HG02763 (cell line): ENCODE measurements around the gene SIRT2.

Source experiments
- ATAC-seq: cut with Tn5 transposase; IDR thresholded peaks from one replicate; pipeline ENCODE4 v1.9.1; 2021; ENCODE audit warnings: mild to moderate bottlenecking, moderate library complexity; ENCODE audit not compliant: unreplicated experiment

Gene SIRT2

DNA sequence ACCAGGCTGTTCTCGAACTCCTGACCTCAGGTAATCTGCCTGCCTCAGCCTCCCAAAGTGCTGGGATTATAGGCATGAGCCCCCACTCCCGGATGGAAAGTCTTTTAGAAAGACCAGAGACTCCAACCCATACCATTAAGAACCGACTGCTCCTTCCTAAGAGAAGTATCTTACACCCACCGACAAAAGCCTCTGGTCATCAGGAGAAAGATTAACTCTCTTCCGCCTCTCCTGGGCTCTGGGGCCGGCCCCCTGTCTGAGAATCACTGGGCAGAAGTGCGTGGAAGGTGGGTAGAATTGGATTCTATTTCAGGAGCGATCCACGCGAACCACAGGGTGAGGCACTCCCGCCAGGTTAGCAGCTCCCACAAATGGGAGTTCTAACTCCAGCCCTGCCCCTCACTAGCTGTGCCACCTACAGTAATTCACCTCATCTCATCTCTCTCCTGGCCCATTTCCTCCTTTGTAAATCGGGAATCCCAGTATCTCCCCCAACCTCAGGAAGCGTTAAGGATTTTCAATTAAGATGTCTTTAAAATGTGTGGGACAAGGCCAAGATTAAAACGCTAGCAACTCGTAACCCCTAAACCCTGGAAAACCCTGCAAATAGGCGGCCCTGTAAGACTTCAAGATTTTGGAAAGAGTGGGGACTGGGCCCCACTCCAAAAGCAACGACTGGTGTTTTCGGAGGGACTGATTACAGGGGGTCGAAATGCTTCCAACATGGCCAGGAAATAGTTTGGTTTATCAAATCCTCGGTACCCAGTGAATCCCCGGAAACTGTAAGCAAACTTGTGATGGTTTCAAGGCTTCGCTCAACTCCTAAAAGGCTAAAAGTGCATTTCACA is 50.9 kb downstream of the SIRT2 start:
- no peak for ATAC-seq

DNA sequence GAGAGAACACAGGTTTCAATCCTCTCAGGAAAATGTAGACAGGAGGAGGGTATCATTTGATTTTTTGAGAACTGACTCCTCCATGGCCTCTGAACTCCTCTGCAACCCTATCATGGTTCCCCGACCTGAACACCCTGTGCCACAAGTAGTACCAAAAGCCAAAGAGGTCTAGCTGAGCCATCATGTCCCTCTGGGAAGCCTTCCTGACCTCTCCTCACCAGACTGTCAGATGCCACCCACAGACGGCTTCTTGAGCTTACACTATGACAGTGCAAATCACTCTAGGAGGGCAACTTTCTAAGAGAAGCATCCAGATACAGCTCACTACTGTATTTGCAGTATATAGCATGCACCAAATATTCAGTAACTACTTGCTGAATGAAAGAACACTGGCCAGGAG is 53.3 kb downstream of the SIRT2 start:
- no peak for ATAC-seq

DNA sequence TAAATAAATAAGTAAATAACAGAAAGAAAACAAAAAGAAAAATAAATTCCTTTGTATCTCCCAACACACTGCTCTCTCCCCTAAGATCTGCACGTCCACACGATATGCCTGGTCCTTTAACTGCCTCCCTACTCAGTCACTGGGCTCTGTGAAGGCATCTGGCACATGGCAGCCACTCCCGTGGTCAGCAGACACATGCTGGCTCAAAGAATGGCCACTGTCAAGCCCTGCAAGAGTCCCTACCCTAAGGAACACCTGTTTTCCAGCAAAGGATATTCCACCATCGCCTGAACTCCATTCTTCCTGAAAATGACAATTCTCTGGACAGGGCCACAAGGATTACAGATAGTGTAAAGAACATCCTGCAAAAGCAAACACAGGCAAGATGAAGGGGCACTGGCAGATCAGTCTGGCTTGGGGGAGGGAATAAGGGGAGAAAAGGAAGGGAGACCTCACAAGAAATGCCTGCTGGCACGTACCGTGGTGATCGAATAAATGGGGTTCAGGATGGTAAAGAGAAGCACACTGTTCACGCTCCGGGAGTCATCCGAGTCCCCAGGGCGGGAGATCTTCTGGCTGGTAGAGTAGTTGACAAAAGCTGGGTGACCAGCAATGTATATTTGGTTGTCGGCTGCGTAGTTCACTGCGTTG is 53.9 kb downstream of the SIRT2 start:
- ATAC-seq, result no peak

DNA sequence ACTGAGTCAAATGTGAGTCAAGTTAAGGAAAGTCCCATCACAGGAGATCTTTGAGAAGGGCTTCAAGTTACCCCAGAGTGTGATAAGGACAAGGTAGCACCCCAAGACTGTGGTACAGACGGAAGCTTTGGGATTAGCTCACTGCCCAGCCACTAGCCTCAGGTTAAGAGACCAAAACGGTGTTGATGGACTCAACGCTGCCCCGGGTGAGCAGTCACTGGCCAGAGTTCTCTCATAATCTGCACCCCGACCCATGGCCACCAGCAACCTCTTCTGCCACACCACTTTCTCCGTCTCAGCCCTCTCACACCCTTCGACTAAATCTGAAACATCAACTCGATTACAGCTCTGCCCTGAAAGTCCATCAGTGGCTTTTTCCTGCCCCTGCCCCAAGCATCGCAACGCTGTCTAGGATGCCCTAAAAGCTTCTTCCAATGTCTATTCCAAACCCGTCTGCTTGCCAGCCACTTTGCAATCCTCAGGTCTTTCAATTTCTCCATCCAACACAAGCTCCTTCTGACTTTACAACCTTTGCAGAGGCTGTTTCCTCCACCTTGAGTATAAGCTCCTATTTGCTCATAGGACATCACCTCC is 55.2 kb downstream of the SIRT2 start:
- ATAC-seq, result no peak

DNA sequence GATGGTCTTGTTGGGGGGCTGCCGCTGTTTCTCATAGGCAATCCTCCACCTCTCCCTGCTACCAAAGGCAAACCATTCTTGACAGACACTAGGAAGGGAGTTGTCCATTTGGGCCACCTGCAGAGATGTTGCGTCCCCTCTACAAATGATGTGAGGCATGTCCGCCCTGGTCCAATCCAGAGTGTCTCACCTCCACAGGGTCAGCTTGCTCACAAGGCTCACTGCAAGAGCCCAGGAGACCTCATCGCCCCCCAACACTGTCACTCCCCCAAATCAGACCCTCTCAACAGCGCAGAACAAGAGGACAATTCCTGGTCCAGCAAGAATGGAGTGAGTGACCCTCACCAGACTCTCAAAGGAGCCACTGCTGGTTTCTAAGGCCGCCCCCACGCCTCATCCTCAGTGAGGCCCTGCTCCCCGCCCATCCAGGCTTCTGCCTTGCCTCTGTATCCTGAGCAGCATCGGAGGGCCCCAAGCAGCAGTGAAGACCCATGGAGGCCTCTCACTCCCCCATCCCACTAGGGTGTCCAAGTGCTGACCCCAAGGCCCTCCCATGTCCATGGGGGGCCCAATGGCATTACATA is 56.2 kb downstream of the SIRT2 start:
- ATAC-seq, result no peak

DNA sequence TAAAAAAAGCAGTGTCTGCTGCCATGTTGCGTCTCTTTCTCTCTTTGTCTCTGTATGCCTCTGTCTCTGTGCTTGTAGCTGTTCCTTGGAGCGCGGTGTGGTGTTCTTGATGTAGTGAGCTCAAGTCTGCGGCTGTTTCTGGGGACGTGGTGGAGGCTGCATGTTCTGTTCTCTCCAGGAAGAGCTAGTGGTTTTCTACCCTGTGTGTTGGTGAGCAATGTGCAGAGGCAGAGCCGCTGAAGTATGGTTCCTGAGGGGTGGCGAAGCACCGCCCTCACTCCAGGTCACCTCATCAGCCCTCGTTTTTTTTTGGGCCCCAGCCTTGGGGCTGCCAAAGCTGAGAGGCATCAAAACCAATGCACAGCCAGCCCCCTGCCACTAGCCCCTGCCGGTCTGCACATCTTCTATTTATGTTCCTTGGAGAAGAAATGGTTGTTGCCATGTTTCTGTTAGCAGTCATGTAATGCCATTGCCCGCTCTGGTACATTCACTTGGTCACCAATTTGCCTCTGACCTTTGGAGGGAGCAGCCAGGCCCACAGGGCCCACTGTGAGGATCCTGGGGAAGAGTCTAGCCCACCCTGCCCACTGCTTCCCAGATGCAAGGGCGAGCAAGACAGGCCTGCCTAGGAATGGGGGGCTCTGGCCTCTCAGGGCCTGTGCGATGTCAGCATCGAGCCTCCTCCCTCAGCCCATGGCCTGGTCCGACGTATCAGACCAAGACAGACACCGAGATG is 56.8 kb downstream of the SIRT2 start:
- no peak for ATAC-seq

DNA sequence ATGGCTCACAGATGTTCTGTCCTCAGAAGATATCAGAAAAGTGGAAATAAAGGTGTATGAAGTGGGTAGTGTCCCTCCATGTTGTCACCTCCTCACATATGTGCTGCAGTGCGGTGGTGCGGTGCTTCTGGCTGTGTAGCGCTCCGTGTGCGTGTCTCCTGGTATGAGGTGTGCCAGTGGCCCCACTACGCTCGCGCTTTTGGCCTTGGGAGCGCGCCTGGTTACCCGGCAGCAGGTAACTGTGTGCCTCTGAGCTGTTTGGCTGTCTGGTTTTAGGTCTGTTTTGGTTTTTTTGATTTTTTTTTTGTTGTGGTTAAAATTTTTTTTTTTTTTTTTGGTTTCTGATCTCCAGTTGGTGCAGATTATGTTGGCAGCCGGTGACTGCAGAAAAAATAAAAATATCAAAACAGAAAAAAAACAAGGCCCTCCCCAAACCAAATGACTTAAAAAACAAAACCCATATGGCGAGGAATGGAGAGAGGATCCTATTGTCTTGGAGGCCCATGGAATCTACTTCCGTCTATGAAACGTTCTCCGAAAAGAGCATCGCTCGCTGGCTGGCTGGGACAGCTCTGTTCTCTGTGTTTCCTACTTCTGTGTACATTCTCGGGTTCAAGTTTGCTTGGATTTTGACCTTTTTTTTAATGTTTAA is 57.5 kb downstream of the SIRT2 start:
- ATAC-seq, result no peak

DNA sequence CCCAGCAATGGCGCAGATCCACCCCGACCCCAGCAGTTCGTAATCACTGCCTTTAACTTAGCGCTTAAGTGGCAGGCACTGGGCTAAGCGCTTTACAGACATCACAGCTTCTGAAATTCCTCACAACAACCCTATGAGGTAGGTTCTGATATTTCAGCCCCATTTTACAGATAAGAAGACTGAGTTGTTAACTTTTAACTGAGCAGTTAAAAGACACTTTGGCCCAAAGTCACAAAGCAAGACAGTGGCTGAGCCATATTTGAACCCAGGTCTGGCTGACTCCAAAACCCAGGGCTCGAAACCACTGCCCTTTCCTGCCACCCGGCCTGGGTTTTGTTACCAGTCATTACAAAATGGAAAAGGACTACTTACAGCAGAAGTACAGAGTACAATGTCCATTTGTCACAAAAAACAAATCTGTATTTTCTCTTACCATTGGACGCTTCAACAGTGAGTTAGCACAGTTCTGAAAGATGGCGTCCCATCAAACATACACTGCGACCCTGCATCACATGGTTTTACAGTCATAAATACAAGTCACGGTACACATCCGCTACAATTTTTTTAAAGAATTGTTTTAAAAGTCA is 58.1 kb downstream of the SIRT2 start:
- ATAC-seq, result no peak

DNA sequence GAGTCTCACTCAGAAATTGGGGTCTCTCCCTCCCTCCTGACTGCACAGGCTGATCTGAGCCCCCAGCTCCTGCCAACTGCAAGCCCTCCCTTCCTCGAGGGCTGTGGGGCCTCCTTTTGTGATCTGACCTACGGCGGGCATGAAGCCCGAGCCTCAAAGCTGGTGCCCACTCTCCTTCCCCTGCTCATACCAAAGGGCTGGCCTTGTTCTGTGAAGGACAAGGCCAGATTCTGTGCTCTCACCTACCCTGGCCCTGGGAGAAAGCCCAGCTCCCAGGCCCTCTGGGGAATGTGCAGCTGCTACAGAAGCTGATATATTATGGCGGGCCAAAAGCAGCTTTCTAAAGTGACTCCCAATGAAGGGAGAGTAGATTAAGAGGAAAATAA is 58.8 kb downstream of the SIRT2 start:
- no peak for ATAC-seq

DNA sequence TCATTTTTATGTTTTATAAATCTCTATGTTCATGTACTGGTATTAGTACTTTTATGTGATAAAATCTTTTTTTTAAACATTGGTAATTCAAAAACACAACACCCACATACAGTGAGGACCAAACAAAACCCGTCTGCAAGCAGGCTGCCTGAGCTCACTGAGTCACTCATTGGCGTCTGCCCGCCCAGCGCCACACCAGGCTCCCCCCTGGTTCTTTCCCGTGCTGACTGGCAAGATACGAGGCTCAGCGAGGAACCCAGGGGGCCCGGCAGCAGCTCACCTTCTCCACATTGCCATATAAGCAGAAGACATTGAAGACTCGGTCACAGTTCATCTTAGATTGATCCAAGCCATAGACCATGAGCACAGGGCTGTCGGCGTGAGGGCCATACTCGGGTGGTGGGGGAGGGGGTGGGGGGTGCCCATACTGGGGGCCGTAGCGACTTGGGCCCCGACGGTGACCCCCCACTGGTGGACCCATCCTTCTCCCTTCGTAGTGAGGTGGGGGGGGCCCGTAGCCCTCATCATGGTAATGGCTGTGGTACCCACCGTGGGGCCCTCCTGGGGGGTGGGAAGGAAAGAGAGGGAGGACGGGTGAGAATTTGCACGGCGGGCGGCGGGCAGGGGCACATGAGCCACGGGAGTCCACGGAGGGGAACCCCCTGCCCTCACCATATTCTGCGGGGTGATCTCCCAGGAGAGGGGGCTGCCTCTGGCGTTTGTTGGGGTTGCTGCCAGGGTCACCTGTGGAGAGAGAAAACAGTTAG is 59.4 kb downstream of the SIRT2 start:
- no peak for ATAC-seq

DNA sequence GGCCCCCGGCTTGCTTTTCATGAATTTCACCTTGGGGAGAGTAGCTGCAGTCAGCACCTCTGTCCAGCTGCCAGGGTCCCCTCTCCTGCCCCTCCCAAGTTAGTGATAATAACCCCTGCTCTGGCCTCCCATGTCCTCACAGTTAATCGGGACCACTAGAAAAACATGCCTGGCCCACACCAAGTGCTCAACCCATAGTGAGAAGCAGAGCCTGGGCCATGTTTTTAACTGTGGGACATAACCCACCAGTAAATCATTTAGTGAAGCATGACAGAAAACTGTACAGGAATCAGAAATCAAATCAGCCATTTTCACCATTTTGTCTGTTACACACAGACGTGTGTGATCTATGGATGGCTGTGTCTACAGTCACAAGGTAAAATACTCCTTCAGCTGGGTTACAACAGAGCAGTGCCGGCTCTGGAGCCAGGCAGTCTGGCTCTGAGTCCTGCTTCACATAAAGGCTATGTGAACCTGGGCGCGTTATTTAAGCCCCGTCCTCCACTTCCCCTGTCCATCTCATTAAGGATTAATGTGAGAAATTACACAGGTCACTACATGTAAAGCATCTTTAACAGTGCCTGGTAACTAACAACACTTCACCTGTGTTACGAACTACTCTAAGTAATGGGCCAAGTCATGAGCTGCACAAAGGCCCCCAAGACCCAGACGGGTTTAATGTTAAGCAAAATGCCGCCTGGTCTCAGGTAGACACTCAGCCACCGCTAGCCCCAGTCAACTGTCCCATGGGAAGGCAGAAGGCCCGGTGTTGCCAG is 60.2 kb downstream of the SIRT2 start:
- ATAC-seq, result no peak

DNA sequence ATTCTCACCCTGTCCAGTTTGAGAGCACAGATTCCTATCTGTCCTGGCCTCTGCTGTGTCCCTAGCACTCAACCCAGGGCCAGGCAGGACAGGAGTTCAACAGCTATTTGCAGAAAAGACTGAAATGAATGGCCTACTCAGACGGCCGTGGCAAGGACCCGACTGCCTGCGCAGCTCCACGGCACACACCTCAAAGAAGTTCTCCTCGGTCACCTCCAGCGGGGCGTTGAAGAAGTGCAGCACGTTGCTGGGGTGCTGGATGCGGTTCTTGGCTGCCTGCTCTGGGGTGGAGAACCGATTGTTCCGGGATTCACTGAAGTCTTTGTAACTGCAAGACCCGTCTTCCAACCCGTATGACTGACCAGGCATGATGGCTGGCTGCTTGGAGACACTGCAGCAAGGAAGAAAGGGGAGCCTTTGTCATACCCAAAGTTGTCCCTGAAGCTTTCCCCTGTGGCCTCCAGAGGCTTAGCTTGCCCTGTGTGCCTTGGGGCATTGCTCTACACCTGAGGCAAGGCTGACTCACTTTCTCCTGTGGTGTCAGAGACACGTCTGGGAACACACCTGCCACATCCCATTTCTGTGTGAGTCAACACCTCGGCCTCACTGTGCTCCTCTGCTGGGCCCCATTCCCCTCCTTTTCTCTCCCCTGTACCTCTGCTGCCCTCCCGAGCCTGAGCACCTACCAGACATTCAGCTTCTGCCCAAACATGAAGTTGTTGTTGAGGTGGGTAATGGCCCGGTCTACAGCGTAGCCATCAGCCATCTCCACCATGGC is 61.0 kb downstream of the SIRT2 start:
- ATAC-seq, result no peak

DNA sequence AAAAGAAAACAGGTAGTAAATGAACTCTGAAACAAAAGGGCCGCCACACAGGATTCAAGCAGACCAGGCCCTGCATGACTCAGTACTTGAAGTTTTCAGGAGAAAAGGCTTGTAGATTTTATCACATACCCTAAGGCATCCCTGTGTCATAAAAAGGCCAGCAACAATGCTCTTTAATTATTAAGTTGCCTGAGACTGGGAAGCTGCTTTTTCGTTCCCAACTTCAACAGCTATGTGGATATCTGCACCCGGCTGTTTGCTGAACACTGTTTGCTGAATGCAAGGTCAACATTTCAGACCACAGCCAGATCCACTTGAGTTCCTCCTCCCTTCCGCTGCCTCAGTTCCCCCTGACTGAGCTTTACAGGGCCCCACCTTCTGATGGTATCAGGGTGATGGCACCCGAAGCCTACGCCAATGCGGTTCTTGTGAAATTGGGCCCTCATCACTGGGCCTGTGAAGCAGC is 61.7 kb downstream of the SIRT2 start:
- ATAC-seq, result no peak

DNA sequence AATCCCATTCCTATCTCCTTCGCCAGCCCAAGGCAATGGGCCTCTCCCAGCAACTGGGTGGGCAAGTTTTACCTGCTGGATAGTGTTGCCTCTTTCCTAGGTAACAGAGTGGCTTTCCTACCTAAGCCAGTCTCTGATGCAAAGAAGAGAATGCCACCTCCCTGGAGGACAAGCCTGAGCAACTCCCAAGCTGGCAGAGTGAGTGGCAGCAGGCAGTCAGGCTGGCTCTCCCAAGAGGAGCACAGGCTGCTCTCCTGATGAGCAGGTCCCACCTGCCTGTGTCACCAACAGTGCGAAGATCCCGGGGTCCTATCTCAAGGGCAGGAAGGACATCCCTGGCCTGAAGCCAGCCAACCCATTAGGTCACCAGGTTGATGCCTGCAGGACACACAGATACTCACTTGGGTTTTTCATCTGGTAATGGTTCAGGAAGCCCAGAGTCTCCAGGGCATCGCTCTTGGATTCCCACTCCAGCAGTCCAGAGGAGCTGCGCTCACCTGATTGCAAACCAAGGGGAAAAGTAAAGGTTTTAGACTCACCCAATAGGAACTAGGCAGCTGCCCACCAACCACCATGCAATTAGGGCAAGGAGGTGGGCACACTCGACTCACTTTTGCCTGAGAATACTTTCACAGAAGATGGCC is 62.3 kb downstream of the SIRT2 start:
- no peak for ATAC-seq

DNA sequence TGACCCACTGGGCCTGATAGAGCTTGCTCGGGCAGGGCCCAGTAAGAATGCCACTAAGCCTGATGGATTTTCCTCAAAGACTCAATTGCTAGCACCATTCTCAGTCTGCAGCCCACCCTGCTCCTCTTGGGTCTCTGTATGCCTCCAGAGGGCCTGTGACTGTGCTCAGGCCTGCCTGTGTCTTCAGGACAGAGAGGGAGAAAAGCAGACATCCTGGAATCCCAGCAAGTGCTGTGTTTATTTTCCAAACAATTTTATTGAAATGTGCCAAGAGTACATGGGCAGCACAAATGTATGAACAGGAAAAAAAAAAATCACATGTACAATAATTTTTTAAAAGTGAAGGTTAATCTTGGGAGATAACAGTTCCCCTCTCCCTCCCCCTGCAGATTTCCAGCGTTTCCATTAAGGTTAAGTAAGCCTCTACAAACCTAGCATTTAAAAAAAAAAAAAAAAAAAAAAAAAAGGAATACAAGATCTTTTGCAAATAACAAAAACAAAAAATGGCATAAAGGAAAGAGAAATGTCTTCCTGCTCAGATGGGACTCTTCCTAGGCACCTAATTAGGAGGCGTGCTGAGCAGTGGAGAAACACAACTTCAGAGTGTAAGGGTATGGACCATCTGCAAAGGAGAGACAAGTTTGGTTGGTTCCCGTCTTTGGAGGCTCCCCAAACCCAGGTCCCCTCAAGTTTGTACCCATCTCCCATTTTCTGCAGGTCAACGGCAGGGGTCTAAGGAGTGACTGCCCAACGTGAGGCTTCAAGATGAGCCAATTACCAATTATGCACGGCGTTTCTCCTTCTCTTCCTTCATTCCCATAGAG is 63.0 kb downstream of the SIRT2 start:
- ATAC-seq, result no peak

DNA sequence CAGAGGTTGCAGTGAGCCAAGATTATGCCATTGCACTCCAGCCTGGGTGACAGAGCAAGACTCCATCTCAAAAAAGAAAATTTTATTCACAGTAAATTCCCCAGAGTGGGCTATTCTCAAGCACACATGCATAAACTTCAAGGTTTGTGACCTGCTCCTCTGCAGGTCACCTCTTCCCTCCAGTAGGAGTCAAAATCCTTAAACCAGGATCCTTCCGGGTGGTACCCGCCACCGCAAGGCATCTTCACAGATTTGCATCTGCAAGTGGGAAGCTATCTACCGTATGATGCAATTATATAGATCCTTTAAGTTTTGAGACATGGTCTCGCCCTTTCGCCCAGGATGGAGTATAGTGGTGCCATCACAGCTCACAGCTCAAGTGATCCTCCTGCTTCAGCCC is 64.8 kb downstream of the SIRT2 start:
- ATAC-seq, result no peak

DNA sequence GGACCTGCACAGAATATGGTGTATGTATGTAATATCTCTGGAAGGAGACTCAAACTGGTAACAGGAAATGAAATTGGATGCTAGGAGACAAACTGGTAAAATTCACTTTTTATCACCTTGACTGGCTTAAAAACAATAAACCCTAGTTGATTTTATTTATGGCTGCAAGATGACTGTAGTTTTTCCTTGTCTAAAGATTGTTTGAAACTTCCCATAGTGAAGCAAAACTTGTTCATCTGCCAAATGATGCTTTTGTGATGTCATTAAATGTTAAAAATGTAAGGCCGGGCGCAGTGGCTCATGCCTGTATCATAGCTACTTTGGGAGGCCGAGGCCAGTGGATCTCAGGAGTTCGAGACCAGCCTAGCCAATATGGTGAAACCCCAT is 65.3 kb downstream of the SIRT2 start:
- ATAC-seq, result no peak
